Fibroblast of the aortic adventitia (primary cell): ENCODE data around the gene AREL1. TPM values are rescaled to one million over a fixed set of nuclear protein-coding genes. Genes with fewer than 3 reads are reported as not detected.

Experiments
- DNase-seq: peaks from one replicate; pipeline ENCODE4 v3.0.0-alpha.2; 2010; ENCODE audit warnings: low read depth
- H3K4me3 ChIP-seq: 2 replicates; pipeline ENCODE4 v1.5.1; 2011; ENCODE audit warnings: low read depth, mild to moderate bottlenecking, control low read depth, low read length, moderate library complexity
- CTCF ChIP-seq: IDR thresholded peaks from 2 replicates; pipeline ENCODE4 v1.5.1; 2011; ENCODE audit warnings: mild to moderate bottlenecking, low read length, control low read depth, inconsistent platforms; ENCODE audit not compliant: insufficient read depth
- total RNA-seq: library from RNA; depleted of rRNA; stranded (reverse); fragments of >200 nt; gene quantifications from 2 replicates; pipeline ENCODE4 v1.2.3, GENCODE V29; 2012; ENCODE audit warnings: low replicate concordance

Gene AREL1
- total RNA-seq, 1 donor, result 27.1 TPM

- no peak for TF ChIP-seq CTCF
- no peak overlapping the region for H3K4me3 ChIP-seq
- peak; percentile 75 for DNase-seq
Measured at GRCh38 chr14:74655599-74656395, 57.1 kb downstream of the AREL1 start.

- no peak for TF ChIP-seq CTCF
- no peak overlapping the region for H3K4me3 ChIP-seq
- DNase-seq, result no peak
Measured at GRCh38 chr14:74654931-74655330, 57.9 kb downstream of the AREL1 start.

GRCh38 chr14:74653386-74654138, 59.3 kb downstream of the AREL1 start:
- no peak overlapping the region for H3K4me3 ChIP-seq
- DNase-seq, result peak; percentile 56
- TF ChIP-seq CTCF, result no peak

GRCh38 chr14:74652541-74652940, 60.3 kb downstream of the AREL1 start:
- DNase-seq, result no peak
- no peak for TF ChIP-seq CTCF

GRCh38 chr14:74650927-74651686, 61.8 kb downstream of the AREL1 start:
- no peak for TF ChIP-seq CTCF
- no peak overlapping the region for H3K4me3 ChIP-seq
- DNase-seq, result no peak

More at GRCh38 chr14:74652541-74652940, 60.3 kb downstream of the AREL1 start:
- H3K4me3 ChIP-seq, result no peak overlapping the region

- peak; percentile 33 for DNase-seq
- no peak overlapping the region for H3K4me3 ChIP-seq
Measured at GRCh38 chr14:74649673-74650072, 63.2 kb downstream of the AREL1 start.

More at GRCh38 chr14:74649673-74650072, 63.2 kb downstream of the AREL1 start:
- no peak for TF ChIP-seq CTCF
